ENCODE measurements around the gene ALPI.
"Not testable (repeated sequence)": the region's sequence is repeated elsewhere in the genome, so short reads cannot be mapped to it uniquely, and the experiment has no call there.

Gene ALPI

GRCh38 chr2:232421189-232421785 is 34.7 kb upstream of the ALPI start:
- H3K4me3 ChIP-seq (ENCODE audit: low read length), result no peak overlapping the region
- H3K79me2 ChIP-seq (ENCODE audit: low read length), result no peaks in the 10 kb centered on the region
- H3K9me3 ChIP-seq (ENCODE audit: insufficient read depth, low read length), result no peaks in the 10 kb centered on the region
- H3K9ac ChIP-seq (ENCODE audit: low read length), result no peak overlapping the region
- no peaks in the 10 kb centered on the region for H3K36me3 ChIP-seq (replicated peaks; ENCODE audit: low read depth, low read length)
- H3K27ac ChIP-seq (ENCODE audit: low read length), result no peak overlapping the region
- no peaks in the 10 kb centered on the region for H4K20me1 ChIP-seq (ENCODE audit: insufficient read depth, low read length)
- H3K27me3 ChIP-seq (ENCODE audit: low read depth, low read length), result no peaks in the 10 kb centered on the region
- TF ChIP-seq EZH2phosphoT487 (IDR thresholded peaks at IDR 0.05; ENCODE audit: low read depth) (no peak), CTCF (IDR thresholded peaks at IDR 0.05; ENCODE audit: low read depth, low read length) (no peak)
- H2AFZ ChIP-seq (ENCODE audit: low read depth, low read length), result no peak overlapping the region
- no peaks in the 10 kb centered on the region for H3K4me1 ChIP-seq (ENCODE audit: low read length)
- H3K4me2 ChIP-seq (ENCODE audit: low read length), result no peak overlapping the region

- Histone ChIP-seq H3K79me2 (ENCODE audit: low read length) (no peaks in the 10 kb centered on the region), H3K36me3 (replicated peaks; ENCODE audit: low read depth, low read length) (no peaks in the 10 kb centered on the region), H3K4me2 (ENCODE audit: low read length) (no peak overlapping the region), H4K20me1 (ENCODE audit: insufficient read depth, low read length) (no peaks in the 10 kb centered on the region), H3K4me1 (ENCODE audit: low read length) (no peaks in the 10 kb centered on the region), H2AFZ (ENCODE audit: low read depth, low read length) (no peak overlapping the region), H3K9me3 (ENCODE audit: insufficient read depth, low read length) (no peaks in the 10 kb centered on the region), H3K4me3 (ENCODE audit: low read length) (no peak overlapping the region), H3K27me3 (ENCODE audit: low read depth, low read length) (no peaks in the 10 kb centered on the region), H3K27ac (ENCODE audit: low read length) (no peak overlapping the region), H3K9ac (ENCODE audit: low read length) (no peak overlapping the region)
- no peak for TF ChIP-seq EZH2phosphoT487 (IDR thresholded peaks at IDR 0.05; ENCODE audit: low read depth)
- no peak for TF ChIP-seq CTCF (IDR thresholded peaks at IDR 0.05; ENCODE audit: low read depth, low read length)
Observed at GRCh38 chr2:232422051-232422450, 33.9 kb upstream of the ALPI start.

GRCh38 chr2:232422996-232423395 is 33.0 kb upstream of the ALPI start:
- not testable (repeated sequence) for H3K36me3 ChIP-seq (replicated peaks; ENCODE audit: low read depth, low read length); H2AFZ ChIP-seq (ENCODE audit: low read depth, low read length); H3K27me3 ChIP-seq (ENCODE audit: low read depth, low read length); H3K27ac ChIP-seq (ENCODE audit: low read length); H3K4me1 ChIP-seq (ENCODE audit: low read length); H3K9ac ChIP-seq (ENCODE audit: low read length); H3K4me2 ChIP-seq (ENCODE audit: low read length); H4K20me1 ChIP-seq (ENCODE audit: insufficient read depth, low read length); H3K9me3 ChIP-seq (ENCODE audit: insufficient read depth, low read length); H3K79me2 ChIP-seq (ENCODE audit: low read length); H3K4me3 ChIP-seq (ENCODE audit: low read length)

GRCh38 chr2:232423407-232423806 is 32.5 kb upstream of the ALPI start:
- not testable (repeated sequence) for H4K20me1 ChIP-seq (ENCODE audit: insufficient read depth, low read length); H3K27me3 ChIP-seq (ENCODE audit: low read depth, low read length); H3K4me1 ChIP-seq (ENCODE audit: low read length); H3K9ac ChIP-seq (ENCODE audit: low read length); H3K4me3 ChIP-seq (ENCODE audit: low read length); H3K79me2 ChIP-seq (ENCODE audit: low read length); H3K36me3 ChIP-seq (replicated peaks; ENCODE audit: low read depth, low read length); H2AFZ ChIP-seq (ENCODE audit: low read depth, low read length); H3K9me3 ChIP-seq (ENCODE audit: insufficient read depth, low read length); H3K27ac ChIP-seq (ENCODE audit: low read length); H3K4me2 ChIP-seq (ENCODE audit: low read length)

GRCh38 chr2:232431705-232432590 is 24.0 kb upstream of the ALPI start:
- Histone ChIP-seq H3K36me3 (replicated peaks; ENCODE audit: low read depth, low read length) (no peaks in the 10 kb centered on the region), H3K79me2 (ENCODE audit: low read length) (no peaks in the 10 kb centered on the region), H2AFZ (ENCODE audit: low read depth, low read length) (no peak overlapping the region), H4K20me1 (ENCODE audit: insufficient read depth, low read length) (no peaks in the 10 kb centered on the region), H3K27me3 (ENCODE audit: low read depth, low read length) (no peaks in the 10 kb centered on the region), H3K4me2 (ENCODE audit: low read length) (no peak overlapping the region), H3K9ac (ENCODE audit: low read length) (no peak overlapping the region), H3K27ac (ENCODE audit: low read length) (no peak overlapping the region), H3K4me1 (ENCODE audit: low read length) (no peaks in the 10 kb centered on the region), H3K4me3 (ENCODE audit: low read length) (no peak overlapping the region), H3K9me3 (ENCODE audit: insufficient read depth, low read length) (no peaks in the 10 kb centered on the region)
- TF ChIP-seq CTCF (IDR thresholded peaks at IDR 0.05; ENCODE audit: low read depth, low read length), result no peak
- no peak for TF ChIP-seq EZH2phosphoT487 (IDR thresholded peaks at IDR 0.05; ENCODE audit: low read depth)
